GM23338 (cell line): ENCODE results near the gene RPTOR. TPM values are rescaled to one million over a fixed set of nuclear protein-coding genes. Genes with fewer than 3 reads are reported as not detected.

Experiments used
- CREB1 ChIP-seq: fragments of 250-450 bp; sonication (Bioruptor Pico); IDR thresholded peaks from 2 replicates; pipeline ENCODE4 v1.5.0; 2020; ENCODE audit warnings: low read depth, mild to moderate bottlenecking, moderate library complexity
- POLR2AphosphoS5 ChIP-seq: IDR thresholded peaks from 2 replicates; pipeline ENCODE4 v1.6.1; 2016; ENCODE audit warnings: antibody characterized with exemption, low read depth
- ZNF114 ChIP-seq: fragments of 250-450 bp; sonication (Bioruptor Pico); IDR thresholded peaks from 2 replicates; pipeline ENCODE4 v1.5.0; 2020; ENCODE audit warnings: mild to moderate bottlenecking, moderate library complexity
- polyA plus RNA-seq: library from polyadenylated mRNA; unstranded; fragments of >200 nt; fragmentation: Nextera tagmentation; extraction: Ambion mirVana; gene quantifications from 2 replicates; pipeline ENCODE4 v1.2.1, GENCODE V29; 2016
- total RNA-seq: library from RNA; depleted of rRNA; stranded (reverse); fragments of >200 nt; shearing (Covaris generic); gene quantifications from 2 replicates; pipeline ENCODE4 v1.2.3, GENCODE V29; 2014
- TF ChIP-seq, protein P1 (sequence below): fragments of 250-450 bp; sonication (Bioruptor Pico); IDR thresholded peaks from 2 replicates; pipeline ENCODE4 v1.5.0; 2020; ENCODE audit warnings: mild to moderate bottlenecking, moderate library complexity
- TF ChIP-seq, protein P2 (sequence below), 2 experiments: fragments of 200-600 bp in 1 of 2; sonication (generic) in 1 of 2; conservative IDR thresholded peaks; 2 replicates each; pipeline versions ENCODE4 v1.5.1 to v1.6.1; 2016 to 2017; ENCODE audit warnings: antibody characterized with exemption in 2 of 2, low read depth in 2 of 2, mild to moderate bottlenecking in 2 of 2, moderate library complexity in 1 of 2
- TF ChIP-seq, protein P3 (sequence below): IDR thresholded peaks from 2 replicates; pipeline ENCODE4 v1.6.1; 2016; ENCODE audit warnings: antibody characterized with exemption

Gene RPTOR
- total and polyA plus RNA-seq, 2 experiments from 2014 or later: 9.5 to 38.0 TPM

GRCh38 chr17:80603396-80603795 lies 58.8 kb downstream of the RPTOR start (continued):
- TF ChIP-seq, protein P1, sequence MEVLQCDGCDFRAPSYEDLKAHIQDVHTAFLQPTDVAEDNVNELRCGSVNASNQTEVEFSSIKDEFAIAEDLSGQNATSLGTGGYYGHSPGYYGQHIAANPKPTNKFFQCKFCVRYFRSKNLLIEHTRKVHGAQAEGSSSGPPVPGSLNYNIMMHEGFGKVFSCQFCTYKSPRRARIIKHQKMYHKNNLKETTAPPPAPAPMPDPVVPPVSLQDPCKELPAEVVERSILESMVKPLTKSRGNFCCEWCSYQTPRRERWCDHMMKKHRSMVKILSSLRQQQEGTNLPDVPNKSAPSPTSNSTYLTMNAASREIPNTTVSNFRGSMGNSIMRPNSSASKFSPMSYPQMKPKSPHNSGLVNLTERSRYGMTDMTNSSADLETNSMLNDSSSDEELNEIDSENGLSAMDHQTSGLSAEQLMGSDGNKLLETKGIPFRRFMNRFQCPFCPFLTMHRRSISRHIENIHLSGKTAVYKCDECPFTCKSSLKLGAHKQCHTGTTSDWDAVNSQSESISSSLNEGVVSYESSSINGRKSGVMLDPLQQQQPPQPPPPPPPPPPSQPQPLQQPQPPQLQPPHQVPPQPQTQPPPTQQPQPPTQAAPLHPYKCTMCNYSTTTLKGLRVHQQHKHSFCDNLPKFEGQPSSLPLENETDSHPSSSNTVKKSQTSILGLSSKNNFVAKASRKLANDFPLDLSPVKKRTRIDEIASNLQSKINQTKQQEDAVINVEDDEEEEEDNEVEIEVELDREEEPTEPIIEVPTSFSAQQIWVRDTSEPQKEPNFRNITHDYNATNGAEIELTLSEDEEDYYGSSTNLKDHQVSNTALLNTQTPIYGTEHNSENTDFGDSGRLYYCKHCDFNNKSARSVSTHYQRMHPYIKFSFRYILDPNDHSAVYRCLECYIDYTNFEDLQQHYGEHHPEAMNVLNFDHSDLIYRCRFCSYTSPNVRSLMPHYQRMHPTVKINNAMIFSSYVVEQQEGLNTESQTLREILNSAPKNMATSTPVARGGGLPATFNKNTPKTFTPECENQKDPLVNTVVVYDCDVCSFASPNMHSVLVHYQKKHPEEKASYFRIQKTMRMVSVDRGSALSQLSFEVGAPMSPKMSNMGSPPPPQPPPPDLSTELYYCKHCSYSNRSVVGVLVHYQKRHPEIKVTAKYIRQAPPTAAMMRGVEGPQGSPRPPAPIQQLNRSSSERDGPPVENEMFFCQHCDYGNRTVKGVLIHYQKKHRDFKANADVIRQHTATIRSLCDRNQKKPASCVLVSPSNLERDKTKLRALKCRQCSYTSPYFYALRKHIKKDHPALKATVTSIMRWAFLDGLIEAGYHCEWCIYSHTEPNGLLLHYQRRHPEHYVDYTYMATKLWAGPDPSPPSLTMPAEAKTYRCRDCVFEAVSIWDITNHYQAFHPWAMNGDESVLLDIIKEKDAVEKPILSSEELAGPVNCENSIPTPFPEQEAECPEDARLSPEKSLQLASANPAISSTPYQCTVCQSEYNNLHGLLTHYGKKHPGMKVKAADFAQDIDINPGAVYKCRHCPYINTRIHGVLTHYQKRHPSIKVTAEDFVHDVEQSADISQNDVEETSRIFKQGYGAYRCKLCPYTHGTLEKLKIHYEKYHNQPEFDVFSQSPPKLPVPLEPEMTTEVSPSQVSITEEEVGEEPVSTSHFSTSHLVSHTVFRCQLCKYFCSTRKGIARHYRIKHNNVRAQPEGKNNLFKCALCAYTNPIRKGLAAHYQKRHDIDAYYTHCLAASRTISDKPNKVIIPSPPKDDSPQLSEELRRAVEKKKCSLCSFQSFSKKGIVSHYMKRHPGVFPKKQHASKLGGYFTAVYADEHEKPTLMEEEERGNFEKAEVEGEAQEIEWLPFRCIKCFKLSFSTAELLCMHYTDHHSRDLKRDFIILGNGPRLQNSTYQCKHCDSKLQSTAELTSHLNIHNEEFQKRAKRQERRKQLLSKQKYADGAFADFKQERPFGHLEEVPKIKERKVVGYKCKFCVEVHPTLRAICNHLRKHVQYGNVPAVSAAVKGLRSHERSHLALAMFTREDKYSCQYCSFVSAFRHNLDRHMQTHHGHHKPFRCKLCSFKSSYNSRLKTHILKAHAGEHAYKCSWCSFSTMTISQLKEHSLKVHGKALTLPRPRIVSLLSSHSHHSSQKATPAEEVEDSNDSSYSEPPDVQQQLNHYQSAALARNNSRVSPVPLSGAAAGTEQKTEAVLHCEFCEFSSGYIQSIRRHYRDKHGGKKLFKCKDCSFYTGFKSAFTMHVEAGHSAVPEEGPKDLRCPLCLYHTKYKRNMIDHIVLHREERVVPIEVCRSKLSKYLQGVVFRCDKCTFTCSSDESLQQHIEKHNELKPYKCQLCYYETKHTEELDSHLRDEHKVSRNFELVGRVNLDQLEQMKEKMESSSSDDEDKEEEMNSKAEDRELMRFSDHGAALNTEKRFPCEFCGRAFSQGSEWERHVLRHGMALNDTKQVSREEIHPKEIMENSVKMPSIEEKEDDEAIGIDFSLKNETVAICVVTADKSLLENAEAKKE (CRISPR knock-in tag): no peak
- TF ChIP-seq ZNF114 (CRISPR knock-in tag) (no peak), POLR2AphosphoS5 (no peak), CREB1 (CRISPR knock-in tag) (no peak)
- TF ChIP-seq, protein P2, sequence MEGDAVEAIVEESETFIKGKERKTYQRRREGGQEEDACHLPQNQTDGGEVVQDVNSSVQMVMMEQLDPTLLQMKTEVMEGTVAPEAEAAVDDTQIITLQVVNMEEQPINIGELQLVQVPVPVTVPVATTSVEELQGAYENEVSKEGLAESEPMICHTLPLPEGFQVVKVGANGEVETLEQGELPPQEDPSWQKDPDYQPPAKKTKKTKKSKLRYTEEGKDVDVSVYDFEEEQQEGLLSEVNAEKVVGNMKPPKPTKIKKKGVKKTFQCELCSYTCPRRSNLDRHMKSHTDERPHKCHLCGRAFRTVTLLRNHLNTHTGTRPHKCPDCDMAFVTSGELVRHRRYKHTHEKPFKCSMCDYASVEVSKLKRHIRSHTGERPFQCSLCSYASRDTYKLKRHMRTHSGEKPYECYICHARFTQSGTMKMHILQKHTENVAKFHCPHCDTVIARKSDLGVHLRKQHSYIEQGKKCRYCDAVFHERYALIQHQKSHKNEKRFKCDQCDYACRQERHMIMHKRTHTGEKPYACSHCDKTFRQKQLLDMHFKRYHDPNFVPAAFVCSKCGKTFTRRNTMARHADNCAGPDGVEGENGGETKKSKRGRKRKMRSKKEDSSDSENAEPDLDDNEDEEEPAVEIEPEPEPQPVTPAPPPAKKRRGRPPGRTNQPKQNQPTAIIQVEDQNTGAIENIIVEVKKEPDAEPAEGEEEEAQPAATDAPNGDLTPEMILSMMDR (conservative IDR thresholded peaks at IDR 0.05; ENCODE audit: low read depth in 2 of 2): no peak
- TF ChIP-seq, protein P3, sequence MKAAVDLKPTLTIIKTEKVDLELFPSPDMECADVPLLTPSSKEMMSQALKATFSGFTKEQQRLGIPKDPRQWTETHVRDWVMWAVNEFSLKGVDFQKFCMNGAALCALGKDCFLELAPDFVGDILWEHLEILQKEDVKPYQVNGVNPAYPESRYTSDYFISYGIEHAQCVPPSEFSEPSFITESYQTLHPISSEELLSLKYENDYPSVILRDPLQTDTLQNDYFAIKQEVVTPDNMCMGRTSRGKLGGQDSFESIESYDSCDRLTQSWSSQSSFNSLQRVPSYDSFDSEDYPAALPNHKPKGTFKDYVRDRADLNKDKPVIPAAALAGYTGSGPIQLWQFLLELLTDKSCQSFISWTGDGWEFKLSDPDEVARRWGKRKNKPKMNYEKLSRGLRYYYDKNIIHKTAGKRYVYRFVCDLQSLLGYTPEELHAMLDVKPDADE: no peak
